Stimulated activated naive B cell treated with anti-CD40 and anti-IgM and Interleukin-4, amounts not matched to agents 10 μg/mL and 1 μg/mL and 100 μg/mL, for 72 hours (primary cell): ENCODE data around the gene NFIC.

Source experiments
- ATAC-seq, 2 donors: fragments of 150-1000 bp; cut with Tn5 transposase; replicated peaks; 2 replicates each; pipeline ENCODE4 v1.10.0; 2021; ENCODE audit warnings: moderate library complexity in 1 of 2
- DNase-seq: peaks from one replicate; pipeline ENCODE4 v3.0.0; 2021
- H3K27ac Mint-ChIP-seq: one replicate; pipeline ENCODE4 v1.8.0; 2022; ENCODE audit warnings: mild to moderate bottlenecking, mixed read lengths
- H3K27me3 Mint-ChIP-seq, 2 donors: one replicate each; pipeline ENCODE4 v1.8.0; 2022; ENCODE audit warnings: mixed read lengths in 2 of 2
- H3K36me3 Mint-ChIP-seq, 2 donors: one replicate each; pipeline ENCODE4 v1.8.0; 2022; ENCODE audit warnings: mixed read lengths in 2 of 2, mild to moderate bottlenecking in 1 of 2
- H3K4me1 Mint-ChIP-seq, 2 donors: one replicate each; pipeline ENCODE4 v1.8.0; 2022; ENCODE audit warnings: mixed read lengths in 2 of 2, mild to moderate bottlenecking in 1 of 2
- H3K4me3 Mint-ChIP-seq, 2 donors: one replicate each; pipeline ENCODE4 v1.8.0; 2022; ENCODE audit warnings: mild to moderate bottlenecking in 2 of 2, mixed read lengths in 2 of 2, moderate library complexity in 1 of 2
- H3K9me3 Mint-ChIP-seq, 2 donors: one replicate each; pipeline ENCODE4 v1.8.0; 2022; ENCODE audit warnings: mixed read lengths in 2 of 2, mild to moderate bottlenecking in 1 of 2

Gene NFIC

GRCh38 chr19:3359919-3360420, 6.4 kb upstream of the NFIC start:
- Mint-ChIP-seq H3K9me3 (no peaks in the 10 kb centered on the region), H3K27me3 (peaks cover 4 to 8% of the 10 kb centered on the region in 2 donors), H3K4me3 (peak overlapping the region; percentile 91 to 96), H3K4me1 (peaks cover 34 to 43% of the 10 kb centered on the region in 2 donors), H3K27ac (no peak overlapping the region), H3K36me3 (peaks cover 3 to 4% of the 10 kb centered on the region in 2 donors)
- ATAC-seq (peak; percentile 45 to 48), DNase-seq (no peak)

- H3K9me3 Mint-ChIP-seq = no peaks in the 10 kb centered on the region
- H3K4me1 Mint-ChIP-seq = peaks cover 41 to 50% of the 10 kb centered on the region in 2 donors
- H3K36me3 Mint-ChIP-seq = peaks cover 3 to 4% of the 10 kb centered on the region in 2 donors
- H3K4me3 Mint-ChIP-seq = peak overlapping the region; percentile 91 to 96
- ATAC-seq = peak; percentile 66 to 68
- H3K27me3 Mint-ChIP-seq = peaks cover 11 to 14% of the 10 kb centered on the region in 2 donors
- DNase-seq = peak; percentile 78
- H3K27ac Mint-ChIP-seq = peak overlapping the region; percentile 92
These were observed 5.7 kb upstream of the NFIC start for GRCh38 chr19:3360421-3361383.

GRCh38 chr19:3361384-3362216, 4.8 kb upstream of the NFIC start:
- H3K9me3 Mint-ChIP-seq = no peaks in the 10 kb centered on the region
- ATAC-seq = no peak
- peaks cover 11 to 15% of the 10 kb centered on the region in 2 donors for H3K27me3 Mint-ChIP-seq
- H3K27ac Mint-ChIP-seq = peak overlapping the region; percentile 92
- H3K4me1 Mint-ChIP-seq = peaks cover 43 to 52% of the 10 kb centered on the region in 2 donors
- H3K4me3 Mint-ChIP-seq = peak overlapping the region; percentile 91 to 96
- H3K36me3 Mint-ChIP-seq = peaks cover 3 to 4% of the 10 kb centered on the region in 2 donors
- no peak for DNase-seq

- H3K9me3 Mint-ChIP-seq = no peaks in the 10 kb centered on the region
These were observed 4.0 kb upstream of the NFIC start for GRCh38 chr19:3362217-3362906.

GRCh38 chr19:3363841-3364500, 2.4 kb upstream of the NFIC start:
- no peak for ATAC-seq
- Mint-ChIP-seq H3K27me3 (peaks cover 10 to 12% of the 10 kb centered on the region in 2 donors), H3K4me1 (peaks cover 43 to 51% of the 10 kb centered on the region in 2 donors), H3K4me3 (no peak overlapping the region), H3K36me3 (peaks cover under 1 to 3% of the 10 kb centered on the region in 2 donors), H3K27ac (no peak overlapping the region), H3K9me3 (no peaks in the 10 kb centered on the region)
- no peak for DNase-seq

More at GRCh38 chr19:3362217-3362906, 4.0 kb upstream of the NFIC start:
- no peak for ATAC-seq
- Mint-ChIP-seq H3K27ac (no peak overlapping the region), H3K36me3 (peaks cover 3 to 4% of the 10 kb centered on the region in 2 donors), H3K4me1 (peaks cover 41 to 47% of the 10 kb centered on the region in 2 donors), H3K4me3 (peak overlapping the region in 1 of 2 donors; percentile 12), H3K27me3 (peaks cover 11 to 15% of the 10 kb centered on the region in 2 donors)
- DNase-seq = no peak

GRCh38 chr19:3364501-3364858, 1.9 kb upstream of the NFIC start:
- ATAC-seq (no peak), DNase-seq (no peak)
- Mint-ChIP-seq H3K27me3 (peaks cover 12 to 14% of the 10 kb centered on the region in 2 donors), H3K9me3 (no peaks in the 10 kb centered on the region), H3K36me3 (peaks cover 0 to 5% of the 10 kb centered on the region in 2 donors), H3K4me3 (no peak overlapping the region), H3K27ac (no peak overlapping the region), H3K4me1 (peaks cover 46 to 53% of the 10 kb centered on the region in 2 donors)

GRCh38 chr19:3365093-3365835, 1.1 kb upstream of the NFIC start:
- H3K4me1 Mint-ChIP-seq = peaks cover 52 to 61% of the 10 kb centered on the region in 2 donors
- DNase-seq = no peak
- peaks cover 12 to 14% of the 10 kb centered on the region in 2 donors for H3K27me3 Mint-ChIP-seq
- H3K27ac Mint-ChIP-seq = no peak overlapping the region
- no peak for ATAC-seq
- peaks cover 0 to 5% of the 10 kb centered on the region in 2 donors for H3K36me3 Mint-ChIP-seq
- peak overlapping the region; percentile 80 to 82 for H3K4me3 Mint-ChIP-seq
- no peaks in the 10 kb centered on the region for H3K9me3 Mint-ChIP-seq

- H3K4me3 Mint-ChIP-seq = peak overlapping the region; percentile 82 to 87
- peak; percentile 32 to 33 for ATAC-seq
- no peaks in the 10 kb centered on the region for H3K9me3 Mint-ChIP-seq
These were observed 607 bp downstream of the NFIC start for GRCh38 chr19:3366753-3367627.

GRCh38 chr19:3367628-3368440, 1.5 kb downstream of the NFIC start:
- H3K27me3 Mint-ChIP-seq = peaks cover 12 to 14% of the 10 kb centered on the region in 2 donors
- peak overlapping the region; percentile 60 for H3K27ac Mint-ChIP-seq
- peaks cover 54 to 58% of the 10 kb centered on the region in 2 donors for H3K4me1 Mint-ChIP-seq
- peak overlapping the region; percentile 77 to 82 for H3K4me3 Mint-ChIP-seq
- DNase-seq = no peak
- H3K36me3 Mint-ChIP-seq = peaks cover 0 to 5% of the 10 kb centered on the region in 2 donors
- no peaks in the 10 kb centered on the region for H3K9me3 Mint-ChIP-seq
- ATAC-seq = peak in 1 of 2 donors; percentile 5

More at GRCh38 chr19:3366753-3367627, 607 bp downstream of the NFIC start:
- no peak for DNase-seq
- Mint-ChIP-seq H3K27ac (peak overlapping the region; percentile 79), H3K4me1 (peaks cover 58 to 61% of the 10 kb centered on the region in 2 donors), H3K36me3 (peaks cover 0 to 5% of the 10 kb centered on the region in 2 donors), H3K27me3 (peaks cover 12 to 14% of the 10 kb centered on the region in 2 donors)

GRCh38 chr19:3368441-3368795, 2.0 kb downstream of the NFIC start:
- H3K36me3 Mint-ChIP-seq = peaks cover 0 to 7% of the 10 kb centered on the region in 2 donors
- H3K4me1 Mint-ChIP-seq = peaks cover 51 to 59% of the 10 kb centered on the region in 2 donors
- no peak overlapping the region for H3K27ac Mint-ChIP-seq
- peaks cover 12 to 14% of the 10 kb centered on the region in 2 donors for H3K27me3 Mint-ChIP-seq
- DNase-seq (no peak), ATAC-seq (no peak)
- peak overlapping the region; percentile 82 to 83 for H3K4me3 Mint-ChIP-seq
- no peaks in the 10 kb centered on the region for H3K9me3 Mint-ChIP-seq

GRCh38 chr19:3368848-3369336, 2.5 kb downstream of the NFIC start:
- H3K4me3 Mint-ChIP-seq = peak overlapping the region; percentile 75 to 83
- peak overlapping the region; percentile 75 for H3K27ac Mint-ChIP-seq
- no peak for ATAC-seq
- no peak for DNase-seq
- peaks cover 51 to 63% of the 10 kb centered on the region in 2 donors for H3K4me1 Mint-ChIP-seq
- no peaks in the 10 kb centered on the region for H3K9me3 Mint-ChIP-seq
- peaks cover 2 to 12% of the 10 kb centered on the region in 2 donors for H3K36me3 Mint-ChIP-seq
- H3K27me3 Mint-ChIP-seq = peaks cover 12 to 14% of the 10 kb centered on the region in 2 donors
